Ureter (tissue), 1 donor: ENCODE results near the gene HAPLN3. TPM values are rescaled to one million over a fixed set of nuclear protein-coding genes. Genes with fewer than 3 reads are reported as not detected.

Experiments used
- DNase-seq: peaks from one replicate; pipeline ENCODE4 v3.0.0-alpha.2; 2020; ENCODE audit warnings: low spot score
- total RNA-seq: library from RNA; stranded (reverse); gene quantifications from one replicate; pipeline ENCODE4 v1.2.4, GENCODE V29; 2023
- donor health status: DM: yes; HTN: yes; CAD: no.

HAPLN3 gene
- total RNA-seq, 1 donor from 2014 or later = 8.5 TPM

DNA sequence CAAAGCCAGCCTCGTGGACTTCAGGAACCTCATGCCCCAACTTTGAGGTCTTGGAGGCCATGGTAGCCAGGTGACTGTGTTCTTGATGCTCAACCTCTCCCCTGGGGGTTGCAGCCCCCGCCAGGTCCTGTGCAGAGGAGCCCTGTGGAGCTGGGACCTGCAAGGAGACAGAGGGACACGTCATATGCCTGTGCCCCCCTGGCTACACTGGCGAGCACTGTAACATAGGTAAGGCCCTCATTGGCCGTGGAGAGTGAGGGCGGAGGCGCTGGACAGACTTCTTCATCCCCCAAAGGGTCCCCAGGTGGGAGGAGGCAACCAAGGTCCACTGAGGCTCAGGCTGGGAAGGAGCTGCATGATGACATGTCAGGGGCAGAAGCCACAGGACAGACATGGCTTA lies 35.1 kb downstream of the HAPLN3 start:
- no peak for DNase-seq

DNA sequence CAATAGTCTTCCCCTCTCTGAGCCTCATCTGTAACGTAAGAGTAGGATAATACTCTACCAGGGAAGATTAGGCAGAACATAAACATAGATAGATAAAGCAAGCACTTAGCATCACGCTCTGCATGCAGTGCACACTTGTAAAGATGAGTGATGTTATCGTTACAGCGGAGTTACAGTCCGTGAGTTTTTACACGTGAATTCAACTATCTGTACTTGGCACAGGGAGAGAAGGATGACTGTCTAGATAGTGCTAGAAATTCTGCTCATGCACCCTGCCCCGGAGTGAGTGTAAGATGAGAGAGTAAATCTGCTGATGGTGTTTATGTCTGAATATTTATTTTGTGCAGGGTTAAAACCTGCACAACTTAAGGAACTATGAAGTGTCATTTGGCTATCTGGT lies 35.8 kb downstream of the HAPLN3 start:
- DNase-seq = no peak

DNA sequence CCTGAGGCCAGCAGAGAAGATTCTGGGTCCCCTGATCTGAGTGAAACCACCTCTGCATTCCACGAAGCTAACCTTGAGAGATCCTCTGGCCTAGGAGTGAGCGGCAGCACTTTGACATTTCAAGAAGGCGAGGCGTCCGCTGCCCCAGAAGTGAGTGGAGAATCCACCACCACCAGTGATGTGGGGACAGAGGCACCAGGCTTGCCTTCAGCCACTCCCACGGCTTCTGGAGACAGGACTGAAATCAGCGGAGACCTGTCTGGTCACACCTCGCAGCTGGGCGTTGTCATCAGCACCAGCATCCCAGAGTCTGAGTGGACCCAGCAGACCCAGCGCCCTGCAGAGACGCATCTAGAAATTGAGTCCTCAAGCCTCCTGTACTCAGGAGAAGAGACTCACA lies 36.4 kb downstream of the HAPLN3 start:
- DNase-seq = no peak

DNA sequence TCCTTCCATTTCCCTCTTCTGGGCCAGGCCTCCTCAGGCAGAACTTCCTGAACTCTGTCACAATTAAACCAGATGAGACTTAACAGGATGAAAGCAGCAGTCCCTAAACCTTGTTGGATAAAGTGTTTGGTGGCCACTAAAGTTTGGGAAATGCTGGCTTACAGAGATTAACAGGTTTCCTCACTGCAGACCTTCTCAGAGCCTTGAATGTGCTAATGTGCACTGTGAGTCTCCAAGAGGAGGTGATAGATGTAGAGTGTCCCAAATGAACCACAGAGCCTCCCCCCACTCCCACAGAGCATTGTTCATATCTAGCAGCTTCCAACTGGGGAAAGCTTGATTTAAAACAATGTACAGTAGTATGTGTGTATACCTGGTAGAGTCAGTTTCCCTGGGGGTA lies 42.9 kb downstream of the HAPLN3 start:
- DNase-seq = no peak

DNA sequence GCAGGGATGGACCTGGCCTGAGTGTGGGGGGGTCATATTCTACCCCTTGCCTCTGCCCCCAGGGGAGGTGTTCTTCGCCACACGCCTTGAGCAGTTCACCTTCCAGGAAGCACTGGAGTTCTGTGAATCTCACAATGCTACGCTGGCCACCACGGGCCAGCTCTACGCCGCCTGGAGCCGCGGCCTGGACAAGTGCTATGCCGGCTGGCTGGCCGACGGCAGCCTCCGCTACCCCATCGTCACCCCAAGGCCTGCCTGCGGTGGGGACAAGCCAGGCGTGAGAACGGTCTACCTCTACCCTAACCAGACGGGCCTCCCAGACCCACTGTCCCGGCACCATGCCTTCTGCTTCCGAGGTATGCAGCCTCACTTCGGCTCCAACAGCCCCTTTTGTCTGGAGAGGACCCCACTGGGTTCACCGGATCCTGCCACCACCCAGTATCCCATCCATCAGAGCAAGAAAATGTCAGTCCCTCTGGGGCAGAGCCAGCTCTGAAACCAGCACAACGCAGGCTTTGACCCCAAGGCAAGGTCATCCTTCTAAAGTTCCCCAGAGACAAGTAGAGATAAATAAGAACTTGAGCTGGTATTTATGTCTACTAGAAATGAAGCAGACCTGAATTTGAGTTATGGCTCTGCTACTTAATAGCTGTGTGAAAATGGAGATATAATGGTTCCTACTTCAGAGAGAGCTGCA lies 45.8 kb downstream of the HAPLN3 start:
- DNase-seq = no peak

DNA sequence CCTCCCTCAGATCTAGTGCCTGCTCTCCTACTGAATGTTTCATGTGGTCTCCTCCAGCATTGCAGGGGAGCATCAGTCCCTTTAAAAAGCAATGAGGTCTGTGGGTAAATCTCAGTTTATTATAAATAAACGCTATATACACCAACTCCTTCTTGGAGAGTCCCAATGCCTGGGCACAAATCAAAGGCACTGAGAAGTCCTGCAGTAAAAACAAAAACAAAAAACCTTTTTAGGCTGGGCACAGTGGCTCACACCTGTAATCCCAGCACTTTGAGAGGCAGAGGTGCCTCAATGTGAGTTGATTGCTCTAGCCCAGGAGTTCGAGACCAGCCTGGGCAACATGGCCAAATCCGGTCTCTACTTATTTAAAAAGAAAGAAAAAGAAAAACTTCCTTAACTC lies 47.1 kb downstream of the HAPLN3 start:
- no peak for DNase-seq

DNA sequence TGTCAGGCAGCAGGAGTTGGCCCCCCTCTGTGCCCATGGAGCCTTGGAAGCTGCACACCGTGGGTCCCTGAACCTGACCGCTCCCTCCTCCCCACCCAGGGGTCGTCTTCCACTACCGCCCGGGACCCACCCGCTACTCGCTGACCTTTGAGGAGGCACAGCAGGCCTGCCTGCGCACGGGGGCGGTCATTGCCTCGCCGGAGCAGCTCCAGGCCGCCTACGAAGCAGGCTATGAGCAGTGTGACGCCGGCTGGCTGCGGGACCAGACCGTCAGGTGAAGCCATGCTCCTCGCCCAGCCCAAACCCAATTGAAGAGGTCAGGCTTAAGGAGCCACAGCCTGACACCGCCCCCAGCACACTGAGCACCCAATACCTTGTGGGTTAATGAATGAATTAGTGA lies 48.2 kb downstream of the HAPLN3 start:
- no peak for DNase-seq

DNA sequence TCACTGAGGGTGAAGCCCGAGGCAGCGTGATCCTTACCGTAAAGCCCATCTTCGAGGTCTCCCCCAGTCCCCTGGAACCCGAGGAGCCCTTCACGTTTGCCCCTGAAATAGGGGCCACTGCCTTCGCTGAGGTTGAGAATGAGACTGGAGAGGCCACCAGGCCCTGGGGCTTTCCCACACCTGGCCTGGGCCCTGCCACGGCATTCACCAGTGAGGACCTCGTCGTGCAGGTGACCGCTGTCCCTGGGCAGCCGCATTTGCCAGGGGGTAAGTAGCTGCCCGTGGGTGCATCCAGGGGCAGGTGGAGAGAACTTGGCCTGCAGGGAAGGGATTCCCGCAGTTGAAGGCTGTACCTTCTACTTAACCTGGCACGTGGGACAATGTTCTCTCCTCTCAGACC lies 49.7 kb downstream of the HAPLN3 start:
- no peak for DNase-seq

DNA sequence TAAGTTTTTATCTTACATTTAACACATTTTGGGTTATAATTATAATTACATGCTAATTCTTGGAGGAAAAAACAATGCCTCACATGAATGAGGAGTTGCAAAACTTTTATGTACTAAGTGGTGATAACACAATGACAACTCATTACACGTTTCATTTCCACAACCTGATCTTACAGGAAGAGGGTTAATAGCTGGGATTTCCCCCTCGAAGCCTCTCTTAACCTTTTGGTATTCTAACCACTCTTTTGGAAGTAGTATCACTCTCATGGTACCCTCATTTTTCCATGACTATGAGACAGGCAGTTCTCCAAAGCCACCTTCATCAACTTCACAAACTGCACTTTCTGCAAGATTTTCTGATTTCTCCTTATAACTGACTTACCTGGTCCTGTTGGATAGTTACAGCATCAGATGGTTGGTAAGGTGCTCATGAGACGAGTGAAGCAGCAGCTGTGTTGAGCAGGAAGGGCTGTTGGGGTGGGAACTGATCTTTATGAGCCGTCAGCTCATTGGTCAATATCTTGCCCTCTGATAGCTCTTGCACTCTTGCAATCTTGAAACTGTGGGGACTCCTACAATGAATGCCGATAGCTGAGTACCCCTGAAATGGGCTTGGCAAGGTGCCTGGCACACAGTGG lies 50.5 kb downstream of the HAPLN3 start:
- DNase-seq = no peak

DNA sequence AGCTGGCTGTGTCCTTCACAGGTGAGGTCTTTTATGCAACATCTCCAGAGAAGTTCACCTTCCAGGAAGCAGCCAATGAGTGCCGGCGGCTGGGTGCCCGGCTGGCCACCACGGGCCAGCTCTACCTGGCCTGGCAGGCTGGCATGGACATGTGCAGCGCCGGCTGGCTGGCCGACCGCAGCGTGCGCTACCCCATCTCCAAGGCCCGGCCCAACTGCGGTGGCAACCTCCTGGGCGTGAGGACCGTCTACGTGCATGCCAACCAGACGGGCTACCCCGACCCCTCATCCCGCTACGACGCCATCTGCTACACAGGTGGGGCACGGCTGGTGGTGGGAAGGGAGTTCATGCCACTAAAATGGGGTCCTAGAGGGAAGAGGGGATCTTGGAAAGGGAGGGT lies 52.0 kb downstream of the HAPLN3 start:
- DNase-seq = no peak

DNA sequence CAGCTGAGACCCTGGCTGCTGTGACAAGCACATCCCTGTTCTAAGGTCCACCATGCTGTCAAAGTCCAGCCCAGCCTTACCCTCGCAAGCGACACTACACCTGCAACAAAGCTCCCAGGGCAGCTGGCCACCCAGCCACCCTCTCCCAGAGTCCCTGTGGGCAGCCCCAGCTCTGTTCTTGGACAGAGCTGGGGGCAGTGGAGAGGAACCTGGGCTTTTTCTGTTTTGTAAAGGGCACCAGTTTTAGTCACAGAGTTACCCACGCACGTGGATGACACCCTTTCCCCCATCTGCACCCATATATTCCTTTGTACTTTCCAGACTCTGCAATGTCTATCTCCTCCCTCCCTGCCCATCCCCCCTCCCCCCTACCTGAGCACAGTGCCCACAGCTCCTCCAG lies 53.2 kb downstream of the HAPLN3 start:
- no peak for DNase-seq

DNA sequence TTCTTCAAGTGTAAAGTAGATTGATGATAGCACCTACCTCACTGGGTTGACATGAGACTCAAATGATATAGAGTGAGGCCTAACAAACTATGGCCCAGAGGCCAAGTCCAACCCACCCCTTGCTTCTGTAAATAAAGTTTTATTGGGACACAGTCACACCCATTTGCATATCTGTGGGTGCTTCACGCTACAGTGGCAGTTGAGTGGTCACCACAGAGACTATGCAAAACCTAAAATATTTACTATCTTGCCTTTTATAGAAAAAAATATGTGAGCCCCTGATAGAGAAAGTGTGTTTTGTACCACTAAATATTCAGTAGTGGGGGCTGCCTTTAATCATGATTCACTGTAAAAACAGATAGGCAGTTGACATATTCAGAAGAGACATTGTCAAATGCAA lies 54.1 kb downstream of the HAPLN3 start:
- DNase-seq = no peak

DNA sequence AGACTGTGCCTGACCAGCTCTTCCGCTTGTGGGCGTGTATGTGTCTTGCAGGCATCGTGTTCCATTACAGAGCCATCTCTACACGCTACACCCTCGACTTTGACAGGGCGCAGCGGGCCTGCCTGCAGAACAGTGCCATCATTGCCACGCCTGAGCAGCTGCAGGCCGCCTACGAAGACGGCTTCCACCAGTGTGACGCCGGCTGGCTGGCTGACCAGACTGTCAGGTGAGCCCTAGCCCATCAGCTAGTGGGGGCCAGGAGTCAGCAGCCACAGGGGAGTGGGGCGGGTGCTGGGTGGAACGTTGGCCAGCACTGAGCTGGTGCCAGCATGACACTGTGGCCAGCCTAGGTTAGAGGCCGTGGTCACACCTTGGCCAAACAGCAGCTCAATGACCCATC lies 55.4 kb downstream of the HAPLN3 start:
- DNase-seq = no peak

DNA sequence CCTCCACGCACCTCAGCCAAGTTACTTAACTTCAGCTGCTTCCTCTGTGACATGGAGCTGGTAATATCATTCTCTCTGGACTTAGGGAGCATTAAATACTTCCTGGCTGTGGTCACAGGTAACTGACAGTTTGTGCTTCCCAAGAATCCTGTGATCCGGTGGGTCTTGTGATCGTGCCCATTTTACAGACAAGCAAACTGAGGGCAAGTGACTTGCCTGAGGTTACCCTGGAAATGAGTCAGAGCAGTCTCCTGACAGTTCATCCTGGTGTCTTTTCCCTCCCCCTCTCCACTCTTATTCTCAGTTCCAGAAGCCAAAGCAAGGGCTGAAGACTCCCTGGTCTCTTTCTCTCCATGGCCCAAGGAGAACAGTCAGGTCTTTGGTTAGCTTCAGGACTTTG lies 56.2 kb downstream of the HAPLN3 start:
- DNase-seq = no peak

DNA sequence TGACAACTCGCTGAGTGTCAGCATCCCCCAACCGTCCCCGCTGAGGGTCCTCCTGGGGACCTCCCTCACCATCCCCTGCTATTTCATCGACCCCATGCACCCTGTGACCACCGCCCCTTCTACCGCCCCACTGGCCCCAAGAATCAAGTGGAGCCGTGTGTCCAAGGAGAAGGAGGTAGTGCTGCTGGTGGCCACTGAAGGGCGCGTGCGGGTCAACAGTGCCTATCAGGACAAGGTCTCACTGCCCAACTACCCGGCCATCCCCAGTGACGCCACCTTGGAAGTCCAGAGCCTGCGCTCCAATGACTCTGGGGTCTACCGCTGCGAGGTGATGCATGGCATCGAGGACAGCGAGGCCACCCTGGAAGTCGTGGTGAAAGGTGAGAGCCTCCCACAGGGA lies 56.7 kb downstream of the HAPLN3 start:
- no peak for DNase-seq

DNA sequence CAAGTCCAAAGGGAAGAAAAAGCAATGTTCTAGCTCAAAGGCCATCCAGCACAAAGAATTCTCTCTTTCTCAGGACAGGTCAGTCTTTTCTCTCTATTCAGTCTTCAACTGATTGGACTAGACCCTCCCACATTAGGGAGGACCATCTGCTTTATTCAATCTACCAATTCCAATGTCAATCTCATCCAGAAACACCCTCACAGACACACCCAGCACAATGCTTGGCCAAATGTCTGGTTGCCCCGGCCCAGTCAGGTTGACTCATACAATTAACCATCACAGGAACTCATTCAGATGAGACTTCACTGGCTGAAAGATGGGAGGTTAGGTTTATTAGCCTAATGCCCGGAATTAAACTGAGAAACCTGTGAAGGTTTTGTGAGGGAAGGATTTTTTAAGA lies 59.7 kb downstream of the HAPLN3 start:
- DNase-seq = no peak

DNA sequence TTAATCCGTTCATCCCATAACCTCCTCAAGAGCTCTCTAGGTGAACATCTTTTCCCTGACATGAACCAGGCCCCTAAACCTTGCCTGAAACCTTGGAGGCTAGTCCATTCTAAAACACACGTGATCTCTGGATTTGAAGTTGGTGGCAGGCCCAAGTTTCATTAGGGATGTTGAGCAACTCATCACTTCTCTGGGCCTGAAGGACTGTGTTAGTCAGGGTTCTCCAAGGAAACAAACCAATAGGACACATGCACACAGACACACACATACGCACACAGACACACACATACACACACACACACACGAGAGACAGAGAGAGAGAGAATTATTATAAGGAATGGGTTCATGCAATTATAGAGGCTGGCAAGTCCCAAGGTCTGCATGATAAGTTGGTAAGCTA lies 60.2 kb downstream of the HAPLN3 start:
- no peak for DNase-seq

DNA sequence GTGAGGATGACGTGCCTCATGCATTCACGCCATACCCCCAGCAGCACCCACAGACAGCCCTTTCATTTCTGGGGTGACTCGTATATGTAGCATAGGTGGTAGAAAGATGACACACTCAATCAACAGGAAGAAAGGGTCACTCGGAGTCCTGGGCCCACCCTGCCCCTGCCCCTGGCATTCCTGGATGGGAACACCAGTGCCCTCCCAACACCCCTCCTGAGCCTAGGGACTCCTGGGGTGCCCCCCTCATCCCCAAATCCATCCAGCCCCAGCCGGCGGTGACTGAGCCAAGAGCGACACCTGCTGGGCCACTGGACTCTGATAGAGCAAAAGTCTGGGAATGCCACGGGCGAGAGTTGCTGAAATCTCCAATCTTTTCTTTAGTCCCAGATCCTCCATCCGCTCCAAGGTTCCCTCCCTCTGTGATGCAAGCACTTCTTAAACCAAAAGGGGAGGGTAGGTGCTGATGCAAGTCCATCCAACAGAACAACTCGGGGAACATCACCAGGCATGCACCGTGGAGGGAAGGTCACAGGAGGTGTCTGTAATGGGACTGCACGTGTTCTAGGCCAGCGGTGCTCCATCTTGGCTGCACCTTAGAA lies 61.0 kb downstream of the HAPLN3 start:
- peak; percentile 48 for DNase-seq

DNA sequence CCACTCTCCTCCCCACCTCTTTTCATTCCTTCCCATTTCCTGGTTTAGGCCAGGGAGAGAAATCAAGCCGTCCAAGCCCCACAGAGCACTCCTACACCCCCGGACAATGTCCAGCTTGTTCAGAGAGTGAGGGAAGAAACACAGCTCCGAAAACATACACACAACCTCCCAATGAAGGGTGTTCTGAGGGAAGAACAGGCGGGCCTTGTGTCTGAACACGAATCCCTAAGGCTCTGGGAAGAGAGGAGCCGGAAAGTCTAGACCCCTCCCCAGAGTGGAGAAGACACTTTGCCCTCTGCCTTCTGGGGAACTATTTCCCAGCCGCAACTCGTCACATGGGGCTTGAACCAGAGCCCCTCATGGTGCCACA lies 61.6 kb downstream of the HAPLN3 start:
- no peak for DNase-seq

DNA sequence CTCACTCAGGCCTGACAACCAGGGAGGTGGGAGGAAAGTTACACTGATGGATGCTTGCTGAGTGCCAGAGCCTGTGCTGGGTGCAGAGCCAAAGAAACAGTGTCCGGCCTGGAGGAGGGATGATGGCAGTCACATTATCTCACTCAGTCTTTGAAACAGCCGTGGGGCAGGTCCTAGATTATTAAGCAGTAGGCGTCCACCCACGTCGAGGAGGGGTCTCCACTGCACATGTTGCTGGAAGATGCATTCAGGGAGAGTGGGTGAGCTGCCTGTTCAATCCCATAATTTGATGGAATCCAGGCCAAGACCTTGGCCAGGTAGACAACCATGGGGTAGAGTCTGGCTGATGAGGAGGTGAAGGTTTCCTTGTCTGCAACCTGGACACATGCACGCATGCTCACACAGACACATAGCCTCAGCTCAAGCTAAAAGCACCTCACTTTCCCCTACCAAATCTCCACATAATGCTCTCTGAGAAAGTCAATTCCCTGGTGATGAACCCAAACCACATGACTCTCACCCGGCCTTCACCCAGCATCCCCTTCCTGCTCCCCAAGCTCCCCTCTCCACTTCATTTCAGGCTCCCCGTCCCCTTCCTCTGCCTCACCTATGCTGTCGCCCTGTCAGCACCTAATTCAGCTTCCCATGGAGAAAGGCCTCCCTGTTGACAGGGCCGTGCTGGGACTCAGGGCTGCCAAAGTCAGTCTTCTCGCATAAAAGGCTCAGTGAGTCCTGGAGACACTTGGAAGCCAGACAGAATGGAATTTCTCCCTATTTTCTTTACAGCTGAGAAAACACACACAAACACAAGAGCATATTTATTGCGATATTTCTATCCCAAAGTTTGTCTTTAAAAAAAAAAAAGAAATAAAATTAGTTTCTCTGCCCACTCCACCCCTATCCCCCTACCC lies 62.3 kb downstream of the HAPLN3 start:
- no peak for DNase-seq

DNA sequence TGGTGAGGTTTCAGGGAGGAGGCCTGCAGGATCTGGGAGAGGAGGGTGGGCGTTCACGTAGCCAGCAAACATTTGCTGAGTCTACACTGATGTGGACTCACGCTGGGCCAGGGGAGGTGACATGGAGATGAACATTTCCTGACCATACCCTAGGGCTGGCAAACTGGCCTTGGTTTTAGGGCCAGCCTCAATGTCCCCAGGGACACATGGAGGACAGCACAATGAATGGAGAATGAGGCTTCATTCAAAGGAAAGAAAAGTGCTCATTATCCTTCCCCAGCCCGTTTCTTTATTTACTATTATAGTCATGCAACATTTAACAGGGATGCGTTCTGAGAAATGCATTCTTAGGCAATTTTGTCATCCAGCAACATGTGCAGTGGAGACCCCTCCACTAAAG lies 65.3 kb downstream of the HAPLN3 start:
- DNase-seq = no peak

DNA sequence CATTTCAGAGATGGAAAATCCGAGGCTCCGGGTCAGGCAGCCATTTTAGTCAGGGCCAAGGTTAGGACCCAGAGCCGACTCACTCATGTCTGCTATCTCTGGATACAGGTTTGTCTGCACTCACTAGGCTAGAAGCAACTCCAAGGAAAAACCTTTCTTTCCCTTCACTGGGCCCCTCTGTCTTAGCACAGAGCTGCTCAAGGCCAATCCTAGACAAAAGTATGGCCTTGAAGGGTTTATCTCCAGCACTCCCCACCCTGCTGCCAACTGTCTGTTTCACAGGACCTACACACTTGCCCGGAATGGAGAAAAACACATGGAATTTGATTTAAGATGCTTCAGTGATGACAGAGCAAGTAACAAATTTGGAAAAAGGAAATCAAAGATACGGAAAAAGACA lies 66.6 kb downstream of the HAPLN3 start:
- DNase-seq = no peak
